K562 (cell line): ENCODE data around the gene GPR68. TPM values are rescaled to one million over a fixed set of nuclear protein-coding genes. Genes with fewer than 3 reads are reported as not detected.
A peak's percentile ranks its signal among the peaks of the same experiment; 100 is the strongest.

Experiments used
- ARID1B ChIP-seq: fragments of 450-650 bp; IDR thresholded peaks from 2 replicates; pipeline ENCODE4 v1.6.1; 2016; ENCODE audit warnings: antibody characterized with exemption, mild to moderate bottlenecking, inconsistent platforms
- BRCA1 ChIP-seq, 2 experiments: fragments of 450-650 bp in 1 of 2; sonication (generic) in 1 of 2; formaldehyde crosslinking in 1 of 2; IDR thresholded peaks; 2 replicates each; pipeline versions ENCODE4 v1.5.0 to v1.6.1; 2017 to 2020; ENCODE audit warnings: mild to moderate bottlenecking in 1 of 2, missing genetic modification reagents in 1 of 2
- CHD1 ChIP-seq: fragments of 200-600 bp; sonication (generic); IDR thresholded peaks from one replicate; pipeline ENCODE4 v1.6.1; 2012; ENCODE audit warnings: mild to moderate bottlenecking, moderate library complexity, low read length, inconsistent platforms
- ILK ChIP-seq: fragments of 450-650 bp; IDR thresholded peaks from 2 replicates; pipeline ENCODE4 v1.6.1; 2016; ENCODE audit warnings: missing genetic modification characterization, low read depth, mild to moderate bottlenecking, missing compliant biosample characterization, moderate library complexity, borderline replicate concordance
- NBN ChIP-seq: fragments of 450-650 bp; IDR thresholded peaks from 2 replicates; pipeline ENCODE4 v1.6.1; 2016; ENCODE audit warnings: low read depth, mild to moderate bottlenecking
- POU5F1 ChIP-seq: fragments of 150-350 bp; IDR thresholded peaks from 2 replicates; pipeline ENCODE4 v1.6.1; 2014; ENCODE audit warnings: borderline replicate concordance, low read length, low read depth, mild to moderate bottlenecking; ENCODE audit not compliant: partially characterized antibody
- SMC3 ChIP-seq: conservative IDR thresholded peaks from 2 replicates; pipeline ENCODE4 v1.6.1; 2011; ENCODE audit warnings: low read depth, low read length, improper control_type of control experiment; ENCODE audit not compliant: insufficient read depth
- ZBED1 ChIP-seq: IDR thresholded peaks from 2 replicates; pipeline ENCODE4 v1.6.1; 2014
- ZBTB1 ChIP-seq: sonication (generic); formaldehyde crosslinking; IDR thresholded peaks from 2 replicates; pipeline ENCODE4 v1.8.1; 2023; ENCODE audit warnings: missing genetic modification reagents, low read depth, mild to moderate bottlenecking, borderline replicate concordance
- ZBTB17 ChIP-seq: fragments of 450-650 bp; formaldehyde crosslinking; IDR thresholded peaks from 2 replicates; pipeline ENCODE4 v1.4.0; 2020; ENCODE audit warnings: mild to moderate bottlenecking
- ZNF785 ChIP-seq: fragments of 250-450 bp; sonication (Bioruptor Pico); IDR thresholded peaks from 2 replicates; pipeline ENCODE4 v1.4.0; 2020; ENCODE audit warnings: mild to moderate bottlenecking
- polyA plus RNA-seq, 8 experiments: library from polyadenylated mRNA; depleted of rRNA in 4 of 8; stranded (reverse) in 5 of 8; unstranded in 3 of 8; fragments of >200 nt; fragmentation: Nextera tagmentation in 2 of 8; fragmentation: Illumina TruSeq in 1 of 8; extraction: Ambion mirVana in 2 of 8; extraction: Trizol in 1 of 8; gene quantifications; 2 replicates each; pipeline versions ENCODE4 v1.2.1 to v1.2.3, GENCODE V29; 2011 to 2014; ENCODE audit warnings: inconsistent platforms in 1 of 8, missing spikeins in 1 of 8
- total RNA-seq, 7 experiments: library from RNA; depleted of rRNA in 6 of 7; stranded (reverse); fragments of >200 nt in 6 of 7; fragmentation: Illumina TruSeq in 2 of 7; extraction: Trizol in 2 of 7; gene quantifications; 2 replicates each; pipeline versions ENCODE4 v1.2.1 to v1.2.3, GENCODE V29; 2011 to 2021; ENCODE audit warnings: low replicate concordance in 1 of 7
- TF ChIP-seq, protein P1 (sequence below): fragments of 450-650 bp; conservative IDR thresholded peaks from 2 replicates; pipeline ENCODE4 v1.6.1; 2016; ENCODE audit warnings: missing genetic modification characterization, low read depth, mild to moderate bottlenecking, control low read depth, missing compliant biosample characterization
- TF ChIP-seq, protein P2 (sequence below): fragments of 450-650 bp; IDR thresholded peaks from 2 replicates; pipeline ENCODE4 v1.7.1; 2018; ENCODE audit warnings: mild to moderate bottlenecking, low read depth; ENCODE audit not compliant: partially characterized antibody
- TF ChIP-seq, protein P3 (sequence below): fragments of 250-450 bp; sonication (Bioruptor Pico); IDR thresholded peaks from 2 replicates; pipeline ENCODE4 v1.8.0; 2021; ENCODE audit warnings: borderline replicate concordance, mild to moderate bottlenecking, moderate library complexity; ENCODE audit not compliant: poor library complexity, severe bottlenecking
- TF ChIP-seq, protein P4 (sequence below): fragments of 250-450 bp; sonication (Bioruptor Pico); IDR thresholded peaks from 2 replicates; pipeline ENCODE4 v1.8.0; 2022; ENCODE audit warnings: moderate library complexity, mild to moderate bottlenecking, inconsistent platforms
- TF ChIP-seq, protein P5 (sequence below): fragments of 250-450 bp; sonication (Bioruptor Pico); IDR thresholded peaks from 2 replicates; pipeline ENCODE4 v1.5.1; 2021; ENCODE audit warnings: mild to moderate bottlenecking
- TF ChIP-seq, protein P6 (sequence below): sonication (generic); formaldehyde crosslinking; IDR thresholded peaks from 2 replicates; pipeline ENCODE4 v1.8.1; 2023; ENCODE audit warnings: mild to moderate bottlenecking, missing genetic modification reagents

GPR68 gene
- total and polyA plus RNA-seq, 9 of the 15 experiments (the other 6 are each of a cell fraction or from before 2014, with no cell fraction given) = 0.41 to 9.4 (median 3.7) TPM

DNA sequence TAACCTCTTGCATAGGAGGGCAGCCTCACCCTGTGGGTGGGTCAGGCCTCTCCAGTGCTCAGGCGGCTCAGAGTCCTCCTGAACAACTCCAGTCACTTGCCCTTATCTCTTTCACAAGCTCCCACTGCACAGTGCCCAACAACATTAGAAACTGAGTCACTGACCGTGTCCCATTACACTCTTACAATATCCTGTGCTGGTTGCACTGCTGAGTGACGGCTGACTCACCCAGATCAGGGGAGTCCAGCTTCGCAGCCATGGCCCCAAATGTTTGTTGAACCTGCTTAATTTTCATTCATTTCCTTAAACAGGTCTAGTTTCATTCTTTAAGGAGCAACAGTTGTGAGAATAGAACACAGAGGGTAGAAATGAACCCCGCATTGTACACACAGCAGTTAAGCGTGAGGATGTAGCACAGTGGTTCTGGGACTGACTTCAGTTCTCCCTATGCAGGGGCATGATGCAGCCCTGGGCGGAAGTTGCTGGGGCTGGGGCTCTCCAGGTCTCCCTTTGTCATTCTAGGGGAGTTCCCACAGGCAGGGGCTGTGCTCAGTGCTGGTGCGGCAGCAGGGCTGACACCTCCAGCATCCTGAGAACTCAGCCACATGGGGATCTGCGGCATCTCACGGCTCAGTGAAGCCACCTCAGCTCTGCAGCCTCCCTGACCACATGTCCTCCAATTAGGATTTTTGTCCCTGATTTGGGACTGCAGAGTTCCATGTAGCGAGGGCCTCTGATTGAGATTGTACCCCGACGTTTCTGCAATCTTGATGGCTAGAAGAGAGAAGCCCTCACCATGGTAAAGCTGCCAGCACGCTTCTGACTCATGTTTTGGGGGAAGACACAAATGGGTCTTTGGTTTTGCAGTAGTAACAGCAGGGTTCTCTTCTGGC, 16.1 kb downstream of the GPR68 start (continued):
- TF ChIP-seq, protein P1, sequence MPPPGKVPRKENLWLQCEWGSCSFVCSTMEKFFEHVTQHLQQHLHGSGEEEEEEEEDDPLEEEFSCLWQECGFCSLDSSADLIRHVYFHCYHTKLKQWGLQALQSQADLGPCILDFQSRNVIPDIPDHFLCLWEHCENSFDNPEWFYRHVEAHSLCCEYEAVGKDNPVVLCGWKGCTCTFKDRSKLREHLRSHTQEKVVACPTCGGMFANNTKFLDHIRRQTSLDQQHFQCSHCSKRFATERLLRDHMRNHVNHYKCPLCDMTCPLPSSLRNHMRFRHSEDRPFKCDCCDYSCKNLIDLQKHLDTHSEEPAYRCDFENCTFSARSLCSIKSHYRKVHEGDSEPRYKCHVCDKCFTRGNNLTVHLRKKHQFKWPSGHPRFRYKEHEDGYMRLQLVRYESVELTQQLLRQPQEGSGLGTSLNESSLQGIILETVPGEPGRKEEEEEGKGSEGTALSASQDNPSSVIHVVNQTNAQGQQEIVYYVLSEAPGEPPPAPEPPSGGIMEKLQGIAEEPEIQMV (tag) = no peak
- TF ChIP-seq, protein P2, sequence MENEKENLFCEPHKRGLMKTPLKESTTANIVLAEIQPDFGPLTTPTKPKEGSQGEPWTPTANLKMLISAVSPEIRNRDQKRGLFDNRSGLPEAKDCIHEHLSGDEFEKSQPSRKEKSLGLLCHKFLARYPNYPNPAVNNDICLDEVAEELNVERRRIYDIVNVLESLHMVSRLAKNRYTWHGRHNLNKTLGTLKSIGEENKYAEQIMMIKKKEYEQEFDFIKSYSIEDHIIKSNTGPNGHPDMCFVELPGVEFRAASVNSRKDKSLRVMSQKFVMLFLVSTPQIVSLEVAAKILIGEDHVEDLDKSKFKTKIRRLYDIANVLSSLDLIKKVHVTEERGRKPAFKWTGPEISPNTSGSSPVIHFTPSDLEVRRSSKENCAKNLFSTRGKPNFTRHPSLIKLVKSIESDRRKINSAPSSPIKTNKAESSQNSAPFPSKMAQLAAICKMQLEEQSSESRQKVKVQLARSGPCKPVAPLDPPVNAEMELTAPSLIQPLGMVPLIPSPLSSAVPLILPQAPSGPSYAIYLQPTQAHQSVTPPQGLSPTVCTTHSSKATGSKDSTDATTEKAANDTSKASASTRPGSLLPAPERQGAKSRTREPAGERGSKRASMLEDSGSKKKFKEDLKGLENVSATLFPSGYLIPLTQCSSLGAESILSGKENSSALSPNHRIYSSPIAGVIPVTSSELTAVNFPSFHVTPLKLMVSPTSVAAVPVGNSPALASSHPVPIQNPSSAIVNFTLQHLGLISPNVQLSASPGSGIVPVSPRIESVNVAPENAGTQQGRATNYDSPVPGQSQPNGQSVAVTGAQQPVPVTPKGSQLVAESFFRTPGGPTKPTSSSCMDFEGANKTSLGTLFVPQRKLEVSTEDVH = no peak
- TF ChIP-seq ILK (tag) (no peak), ZBTB1 (CRISPR knock-in tag) (no peak), SMC3 (no peak), POU5F1 (no peak), ZBED1 (no peak), ZBTB17 (CRISPR knock-in tag) (no peak), BRCA1 (IDR thresholded peaks at IDR 0.05) (no peak), BRCA1 (CRISPR knock-in tag; IDR thresholded peaks at IDR 0.05) (no peak), ZNF785 (CRISPR knock-in tag) (no peak), NBN (no peak), ARID1B (peak; percentile 53; the same call in 1 of the 2 replicates), CHD1 (no peak)
- TF ChIP-seq, protein P3, sequence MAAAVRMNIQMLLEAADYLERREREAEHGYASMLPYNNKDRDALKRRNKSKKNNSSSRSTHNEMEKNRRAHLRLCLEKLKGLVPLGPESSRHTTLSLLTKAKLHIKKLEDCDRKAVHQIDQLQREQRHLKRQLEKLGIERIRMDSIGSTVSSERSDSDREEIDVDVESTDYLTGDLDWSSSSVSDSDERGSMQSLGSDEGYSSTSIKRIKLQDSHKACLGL (CRISPR knock-in tag) = no peak
- TF ChIP-seq, protein P4, sequence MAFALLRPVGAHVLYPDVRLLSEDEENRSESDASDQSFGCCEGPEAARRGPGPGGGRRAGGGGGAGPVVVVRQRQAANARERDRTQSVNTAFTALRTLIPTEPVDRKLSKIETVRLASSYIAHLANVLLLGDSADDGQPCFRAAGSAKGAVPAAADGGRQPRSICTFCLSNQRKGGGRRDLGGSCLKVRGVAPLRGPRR (CRISPR knock-in tag) = no peak
- TF ChIP-seq, protein P5, sequence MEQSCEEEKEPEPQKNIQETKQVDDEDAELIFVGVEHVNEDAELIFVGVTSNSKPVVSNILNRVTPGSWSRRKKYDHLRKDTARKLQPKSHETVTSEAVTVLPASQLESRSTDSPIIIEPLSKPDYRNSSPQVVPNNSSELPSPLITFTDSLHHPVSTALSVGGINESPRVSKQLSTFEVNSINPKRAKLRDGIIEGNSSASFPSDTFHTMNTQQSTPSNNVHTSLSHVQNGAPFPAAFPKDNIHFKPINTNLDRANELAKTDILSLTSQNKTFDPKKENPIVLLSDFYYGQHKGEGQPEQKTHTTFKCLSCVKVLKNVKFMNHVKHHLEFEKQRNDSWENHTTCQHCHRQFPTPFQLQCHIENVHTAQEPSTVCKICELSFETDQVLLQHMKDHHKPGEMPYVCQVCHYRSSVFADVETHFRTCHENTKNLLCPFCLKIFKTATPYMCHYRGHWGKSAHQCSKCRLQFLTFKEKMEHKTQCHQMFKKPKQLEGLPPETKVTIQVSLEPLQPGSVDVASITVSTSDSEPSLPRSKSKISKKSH (CRISPR knock-in tag) = no peak
- TF ChIP-seq, protein P6, sequence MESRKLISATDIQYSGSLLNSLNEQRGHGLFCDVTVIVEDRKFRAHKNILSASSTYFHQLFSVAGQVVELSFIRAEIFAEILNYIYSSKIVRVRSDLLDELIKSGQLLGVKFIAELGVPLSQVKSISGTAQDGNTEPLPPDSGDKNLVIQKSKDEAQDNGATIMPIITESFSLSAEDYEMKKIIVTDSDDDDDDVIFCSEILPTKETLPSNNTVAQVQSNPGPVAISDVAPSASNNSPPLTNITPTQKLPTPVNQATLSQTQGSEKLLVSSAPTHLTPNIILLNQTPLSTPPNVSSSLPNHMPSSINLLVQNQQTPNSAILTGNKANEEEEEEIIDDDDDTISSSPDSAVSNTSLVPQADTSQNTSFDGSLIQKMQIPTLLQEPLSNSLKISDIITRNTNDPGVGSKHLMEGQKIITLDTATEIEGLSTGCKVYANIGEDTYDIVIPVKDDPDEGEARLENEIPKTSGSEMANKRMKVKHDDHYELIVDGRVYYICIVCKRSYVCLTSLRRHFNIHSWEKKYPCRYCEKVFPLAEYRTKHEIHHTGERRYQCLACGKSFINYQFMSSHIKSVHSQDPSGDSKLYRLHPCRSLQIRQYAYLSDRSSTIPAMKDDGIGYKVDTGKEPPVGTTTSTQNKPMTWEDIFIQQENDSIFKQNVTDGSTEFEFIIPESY (CRISPR knock-in tag) = no peak
